WTC11 (cell line): ENCODE measurements around the gene EEFSEC. TPM values are rescaled to one million over a fixed set of nuclear protein-coding genes. Genes with fewer than 3 reads are reported as not detected.

Source experiments
- ATAC-seq: fragments of 200-7000 bp; cut with Tn5 transposase; 2 replicates; pipeline ENCODE4 v1.10.0; 2021; ENCODE audit warnings: mild to moderate bottlenecking, moderate library complexity
- CTCF ChIA-PET: fragments of 300-600 bp; sonication (Branson Sonifier 250); formaldehyde crosslinking; loops from one replicate; lab custom pipeline; 2021; ENCODE audit warnings: antibody characterized with exemption; lab: Charles Lee
- POLR2A ChIA-PET: fragments of 350-600 bp; sonication (Branson Sonifier 250); formaldehyde crosslinking; loops from one replicate; lab custom pipeline; 2021; ENCODE audit warnings: antibody characterized with exemption; lab: Charles Lee
- DNase-seq: peaks from one replicate; pipeline ENCODE4 v3.0.0; 2021; ENCODE audit warnings: low spot score
- H3K27ac Mint-ChIP-seq: 2 replicates; pipeline ENCODE4 v1.8.0; 2021; ENCODE audit warnings: mixed read lengths
- H3K27me3 Mint-ChIP-seq: 2 replicates; pipeline ENCODE4 v1.8.0; 2021; ENCODE audit warnings: low read depth, mild to moderate bottlenecking, moderate library complexity, mixed read lengths
- H3K36me3 Mint-ChIP-seq: 2 replicates; pipeline ENCODE4 v1.8.0; 2021; ENCODE audit warnings: mixed read lengths
- H3K4me1 Mint-ChIP-seq: 2 replicates; pipeline ENCODE4 v1.8.0; 2022; ENCODE audit warnings: mixed read lengths
- H3K4me3 Mint-ChIP-seq: 2 replicates; pipeline ENCODE4 v1.8.0; 2021; ENCODE audit warnings: mild to moderate bottlenecking, moderate library complexity, mixed read lengths
- H3K9me3 Mint-ChIP-seq: 2 replicates; pipeline ENCODE4 v1.8.0; 2021; ENCODE audit warnings: mixed read lengths
- CREM ChIP-seq: sonication (generic); formaldehyde crosslinking; IDR thresholded peaks from 2 replicates; pipeline ENCODE4 v1.8.1; 2022; ENCODE audit warnings: mild to moderate bottlenecking, missing genetic modification reagents, moderate library complexity
- ELF4 ChIP-seq: sonication (generic); formaldehyde crosslinking; IDR thresholded peaks from 2 replicates; pipeline ENCODE4 v1.8.1; 2022; ENCODE audit warnings: low read depth, mild to moderate bottlenecking, moderate library complexity, missing genetic modification reagents
- FOXJ3 ChIP-seq: sonication (generic); formaldehyde crosslinking; IDR thresholded peaks from 2 replicates; pipeline ENCODE4 v1.9.0; 2021; ENCODE audit warnings: missing genetic modification reagents, mild to moderate bottlenecking, borderline replicate concordance
- FOXK1 ChIP-seq: sonication (generic); formaldehyde crosslinking; IDR thresholded peaks from 2 replicates; pipeline ENCODE4 v1.8.0; 2022; ENCODE audit warnings: mild to moderate bottlenecking, moderate library complexity, missing genetic modification reagents
- HMGA2 ChIP-seq: fragments of 250-450 bp; sonication (Bioruptor Pico); IDR thresholded peaks from 2 replicates; pipeline ENCODE4 v1.4.0; 2021; ENCODE audit warnings: mild to moderate bottlenecking, moderate library complexity
- JAZF1 ChIP-seq: fragments of 250-450 bp; sonication (Bioruptor Pico); IDR thresholded peaks from 2 replicates; pipeline ENCODE4 v1.9.0; 2021; ENCODE audit warnings: moderate library complexity, mild to moderate bottlenecking, inconsistent platforms
- NR3C1 ChIP-seq: sonication (generic); formaldehyde crosslinking; conservative IDR thresholded peaks from 2 replicates; pipeline ENCODE4 v1.8.1; 2023; ENCODE audit warnings: low read depth, mild to moderate bottlenecking, missing genetic modification reagents
- SP1 ChIP-seq: sonication (generic); formaldehyde crosslinking; conservative IDR thresholded peaks from 2 replicates; pipeline ENCODE4 v1.8.1; 2022; ENCODE audit warnings: missing genetic modification reagents
- TP53 ChIP-seq: sonication (generic); formaldehyde crosslinking; IDR thresholded peaks from 2 replicates; pipeline ENCODE4 v1.8.1; 2023; ENCODE audit warnings: mild to moderate bottlenecking, missing genetic modification reagents
- ZBTB21 ChIP-seq: sonication (generic); formaldehyde crosslinking; IDR thresholded peaks from 2 replicates; pipeline ENCODE4 v1.8.1; 2023; ENCODE audit warnings: mild to moderate bottlenecking, missing genetic modification reagents, borderline replicate concordance
- ZNF121 ChIP-seq: sonication (generic); formaldehyde crosslinking; IDR thresholded peaks from 2 replicates; pipeline ENCODE4 v1.8.0; 2023; ENCODE audit warnings: missing genetic modification reagents
- ZNF138 ChIP-seq: sonication (generic); formaldehyde crosslinking; conservative IDR thresholded peaks from 2 replicates; pipeline ENCODE4 v1.8.1; 2022; ENCODE audit warnings: mild to moderate bottlenecking, moderate library complexity, missing genetic modification reagents
- total RNA-seq: library from RNA; stranded (reverse); gene quantifications from 3 replicates; pipeline ENCODE4 v1.2.3, GENCODE V29; 2021
- TF ChIP-seq, protein P1 (sequence below): fragments of 250-450 bp; sonication (Bioruptor Pico); IDR thresholded peaks from 2 replicates; pipeline ENCODE4 v2.1.2; 2022; ENCODE audit warnings: mild to moderate bottlenecking, moderate library complexity
- TF ChIP-seq, protein P2 (sequence below): sonication (generic); formaldehyde crosslinking; IDR thresholded peaks from 2 replicates; pipeline ENCODE4 v1.8.1; 2023; ENCODE audit warnings: mild to moderate bottlenecking, missing genetic modification reagents, moderate library complexity
- TF ChIP-seq, protein P3 (sequence below): sonication (generic); formaldehyde crosslinking; IDR thresholded peaks from 2 replicates; pipeline ENCODE4 v1.8.0; 2022; ENCODE audit warnings: mild to moderate bottlenecking, missing genetic modification reagents
- TF ChIP-seq, protein P4 (sequence below): sonication (generic); formaldehyde crosslinking; IDR thresholded peaks from 2 replicates; pipeline ENCODE4 v1.8.0; 2023; ENCODE audit warnings: missing genetic modification reagents, mild to moderate bottlenecking, borderline replicate concordance
- TF ChIP-seq, protein P5 (sequence below): fragments of 250-450 bp; sonication (Bioruptor Pico); IDR thresholded peaks from 2 replicates; pipeline ENCODE4 v1.8.0; 2021; ENCODE audit warnings: mild to moderate bottlenecking

The EEFSEC gene
- total RNA-seq, 1 experiment from 2014 or later = 13.7 TPM

DNA sequence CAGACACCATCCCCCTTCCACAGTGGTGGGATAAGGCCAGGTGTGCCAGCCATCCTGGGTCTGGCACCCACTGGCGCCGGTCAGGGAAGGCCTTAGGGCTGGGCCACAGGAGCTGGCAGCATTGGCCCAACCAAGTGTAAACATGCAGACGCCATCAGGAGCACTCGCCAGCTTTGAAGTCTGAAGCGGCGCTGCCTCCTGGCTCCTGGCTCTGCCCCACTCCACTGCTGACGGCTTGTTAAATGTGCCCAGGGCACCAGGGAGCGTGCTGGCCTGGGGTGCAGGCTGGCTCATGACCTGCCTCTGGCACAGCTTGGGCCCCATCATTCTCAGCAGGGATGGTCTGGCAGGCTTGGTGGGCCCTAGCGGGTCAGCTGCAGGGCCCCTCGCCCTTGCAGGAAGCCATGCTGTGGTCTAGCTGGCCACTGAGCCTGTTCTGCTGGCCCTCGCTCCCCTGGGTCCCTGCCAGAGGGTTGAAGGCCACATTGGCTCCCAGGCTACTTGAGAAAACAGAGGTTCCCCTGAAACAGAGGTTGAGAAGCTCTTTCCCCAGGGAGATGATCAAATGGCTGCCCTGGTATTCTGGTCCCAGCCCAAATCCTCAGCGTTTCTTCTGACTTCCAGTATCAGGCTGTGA is 196.8 kb downstream of the EEFSEC start:
- Mint-ChIP-seq H3K36me3 (no peaks in the 10 kb centered on the region; the same call in 1 of the 2 replicates), H3K27ac (no peak overlapping the region), H3K4me3 (no peak overlapping the region), H3K27me3 (no peaks in the 10 kb centered on the region), H3K4me1 (peaks cover 25% of the 10 kb centered on the region), H3K9me3 (no peaks in the 10 kb centered on the region)
- ChIA-PET POLR2A (no interaction called here), CTCF (interaction anchor here (1.1 kb wide), 1 partner anchor 69 kb away, joined by 3 read pairs; no protein-coding TSS in a partner anchor)
- ATAC-seq = no peak
- DNase-seq = no peak
- TF ChIP-seq FOXJ3 (CRISPR knock-in tag) (no peak), SP1 (CRISPR knock-in tag) (no peak), ZBTB21 (CRISPR knock-in tag) (no peak), FOXK1 (CRISPR knock-in tag) (no peak), JAZF1 (no peak), TP53 (CRISPR knock-in tag) (no peak), ELF4 (no peak), NR3C1 (CRISPR knock-in tag) (no peak), ZNF121 (CRISPR knock-in tag) (no peak), CREM (CRISPR knock-in tag) (no peak), HMGA2 (CRISPR knock-in tag) (no peak), ZNF138 (CRISPR knock-in tag) (no peak)
- TF ChIP-seq, protein P1, sequence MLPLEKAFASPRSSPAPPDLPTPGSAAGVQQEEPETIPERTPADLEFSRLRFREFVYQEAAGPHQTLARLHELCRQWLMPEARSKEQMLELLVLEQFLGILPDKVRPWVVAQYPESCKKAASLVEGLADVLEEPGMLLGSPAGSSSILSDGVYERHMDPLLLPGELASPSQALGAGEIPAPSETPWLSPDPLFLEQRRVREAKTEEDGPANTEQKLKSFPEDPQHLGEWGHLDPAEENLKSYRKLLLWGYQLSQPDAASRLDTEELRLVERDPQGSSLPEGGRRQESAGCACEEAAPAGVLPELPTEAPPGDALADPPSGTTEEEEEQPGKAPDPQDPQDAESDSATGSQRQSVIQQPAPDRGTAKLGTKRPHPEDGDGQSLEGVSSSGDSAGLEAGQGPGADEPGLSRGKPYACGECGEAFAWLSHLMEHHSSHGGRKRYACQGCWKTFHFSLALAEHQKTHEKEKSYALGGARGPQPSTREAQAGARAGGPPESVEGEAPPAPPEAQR = no peak
- TF ChIP-seq, protein P2, sequence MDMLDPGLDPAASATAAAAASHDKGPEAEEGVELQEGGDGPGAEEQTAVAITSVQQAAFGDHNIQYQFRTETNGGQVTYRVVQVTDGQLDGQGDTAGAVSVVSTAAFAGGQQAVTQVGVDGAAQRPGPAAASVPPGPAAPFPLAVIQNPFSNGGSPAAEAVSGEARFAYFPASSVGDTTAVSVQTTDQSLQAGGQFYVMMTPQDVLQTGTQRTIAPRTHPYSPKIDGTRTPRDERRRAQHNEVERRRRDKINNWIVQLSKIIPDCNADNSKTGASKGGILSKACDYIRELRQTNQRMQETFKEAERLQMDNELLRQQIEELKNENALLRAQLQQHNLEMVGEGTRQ = no peak
- TF ChIP-seq, protein P3, sequence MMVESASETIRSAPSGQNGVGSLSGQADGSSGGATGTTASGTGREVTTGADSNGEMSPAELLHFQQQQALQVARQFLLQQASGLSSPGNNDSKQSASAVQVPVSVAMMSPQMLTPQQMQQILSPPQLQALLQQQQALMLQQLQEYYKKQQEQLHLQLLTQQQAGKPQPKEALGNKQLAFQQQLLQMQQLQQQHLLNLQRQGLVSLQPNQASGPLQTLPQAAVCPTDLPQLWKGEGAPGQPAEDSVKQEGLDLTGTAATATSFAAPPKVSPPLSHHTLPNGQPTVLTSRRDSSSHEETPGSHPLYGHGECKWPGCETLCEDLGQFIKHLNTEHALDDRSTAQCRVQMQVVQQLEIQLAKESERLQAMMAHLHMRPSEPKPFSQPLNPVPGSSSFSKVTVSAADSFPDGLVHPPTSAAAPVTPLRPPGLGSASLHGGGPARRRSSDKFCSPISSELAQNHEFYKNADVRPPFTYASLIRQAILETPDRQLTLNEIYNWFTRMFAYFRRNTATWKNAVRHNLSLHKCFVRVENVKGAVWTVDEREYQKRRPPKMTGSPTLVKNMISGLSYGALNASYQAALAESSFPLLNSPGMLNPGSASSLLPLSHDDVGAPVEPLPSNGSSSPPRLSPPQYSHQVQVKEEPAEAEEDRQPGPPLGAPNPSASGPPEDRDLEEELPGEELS (CRISPR knock-in tag) = no peak
- TF ChIP-seq, protein P4, sequence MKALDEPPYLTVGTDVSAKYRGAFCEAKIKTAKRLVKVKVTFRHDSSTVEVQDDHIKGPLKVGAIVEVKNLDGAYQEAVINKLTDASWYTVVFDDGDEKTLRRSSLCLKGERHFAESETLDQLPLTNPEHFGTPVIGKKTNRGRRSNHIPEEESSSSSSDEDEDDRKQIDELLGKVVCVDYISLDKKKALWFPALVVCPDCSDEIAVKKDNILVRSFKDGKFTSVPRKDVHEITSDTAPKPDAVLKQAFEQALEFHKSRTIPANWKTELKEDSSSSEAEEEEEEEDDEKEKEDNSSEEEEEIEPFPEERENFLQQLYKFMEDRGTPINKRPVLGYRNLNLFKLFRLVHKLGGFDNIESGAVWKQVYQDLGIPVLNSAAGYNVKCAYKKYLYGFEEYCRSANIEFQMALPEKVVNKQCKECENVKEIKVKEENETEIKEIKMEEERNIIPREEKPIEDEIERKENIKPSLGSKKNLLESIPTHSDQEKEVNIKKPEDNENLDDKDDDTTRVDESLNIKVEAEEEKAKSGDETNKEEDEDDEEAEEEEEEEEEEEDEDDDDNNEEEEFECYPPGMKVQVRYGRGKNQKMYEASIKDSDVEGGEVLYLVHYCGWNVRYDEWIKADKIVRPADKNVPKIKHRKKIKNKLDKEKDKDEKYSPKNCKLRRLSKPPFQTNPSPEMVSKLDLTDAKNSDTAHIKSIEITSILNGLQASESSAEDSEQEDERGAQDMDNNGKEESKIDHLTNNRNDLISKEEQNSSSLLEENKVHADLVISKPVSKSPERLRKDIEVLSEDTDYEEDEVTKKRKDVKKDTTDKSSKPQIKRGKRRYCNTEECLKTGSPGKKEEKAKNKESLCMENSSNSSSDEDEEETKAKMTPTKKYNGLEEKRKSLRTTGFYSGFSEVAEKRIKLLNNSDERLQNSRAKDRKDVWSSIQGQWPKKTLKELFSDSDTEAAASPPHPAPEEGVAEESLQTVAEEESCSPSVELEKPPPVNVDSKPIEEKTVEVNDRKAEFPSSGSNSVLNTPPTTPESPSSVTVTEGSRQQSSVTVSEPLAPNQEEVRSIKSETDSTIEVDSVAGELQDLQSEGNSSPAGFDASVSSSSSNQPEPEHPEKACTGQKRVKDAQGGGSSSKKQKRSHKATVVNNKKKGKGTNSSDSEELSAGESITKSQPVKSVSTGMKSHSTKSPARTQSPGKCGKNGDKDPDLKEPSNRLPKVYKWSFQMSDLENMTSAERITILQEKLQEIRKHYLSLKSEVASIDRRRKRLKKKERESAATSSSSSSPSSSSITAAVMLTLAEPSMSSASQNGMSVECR (CRISPR knock-in tag) = no peak
- TF ChIP-seq, protein P5, sequence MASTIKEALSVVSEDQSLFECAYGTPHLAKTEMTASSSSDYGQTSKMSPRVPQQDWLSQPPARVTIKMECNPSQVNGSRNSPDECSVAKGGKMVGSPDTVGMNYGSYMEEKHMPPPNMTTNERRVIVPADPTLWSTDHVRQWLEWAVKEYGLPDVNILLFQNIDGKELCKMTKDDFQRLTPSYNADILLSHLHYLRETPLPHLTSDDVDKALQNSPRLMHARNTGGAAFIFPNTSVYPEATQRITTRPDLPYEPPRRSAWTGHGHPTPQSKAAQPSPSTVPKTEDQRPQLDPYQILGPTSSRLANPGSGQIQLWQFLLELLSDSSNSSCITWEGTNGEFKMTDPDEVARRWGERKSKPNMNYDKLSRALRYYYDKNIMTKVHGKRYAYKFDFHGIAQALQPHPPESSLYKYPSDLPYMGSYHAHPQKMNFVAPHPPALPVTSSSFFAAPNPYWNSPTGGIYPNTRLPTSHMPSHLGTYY (CRISPR knock-in tag) = no peak
